Measurements from ENCODE around the gene OR4D11. TPM values are rescaled to one million over a fixed set of nuclear protein-coding genes. Genes with fewer than 3 reads are reported as not detected.

OR4D11 gene
- total RNA-seq, 1 experiment from 2014 or later, result not detected

DNA sequence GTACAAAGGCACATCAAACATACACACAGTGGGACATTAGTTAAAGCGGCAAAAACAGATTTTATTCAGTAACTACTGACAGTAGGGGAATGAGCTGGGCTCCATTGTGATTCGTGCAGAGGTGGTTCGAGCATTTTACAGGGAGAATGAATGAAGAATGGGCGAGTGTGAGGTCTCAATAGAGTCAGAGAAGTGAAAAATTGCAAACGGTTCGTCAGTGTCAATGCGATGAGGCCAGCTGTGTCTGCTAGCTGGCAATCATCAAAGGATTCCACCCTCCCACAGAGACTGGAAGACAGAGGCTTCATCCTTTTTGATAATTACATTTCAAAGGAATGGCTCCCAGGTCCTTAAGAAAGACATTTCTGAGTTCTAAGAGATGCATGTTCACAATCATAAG is 25.3 kb downstream of the OR4D11 start:
- CTCF ChIA-PET, result no interaction called here
- intact Hi-C loops (cut with micrococcal nuclease), result no loop called here
- no peak for ATAC-seq

GRCh38 chr11:59532620-59533019 is 29.2 kb downstream of the OR4D11 start:
- Histone ChIP-seq H3K4me2 (ENCODE audit: low read length) (no peak overlapping the region), H3K4me3 (replicated peaks in 1 of 2; ENCODE audit: low read depth in 1 of 2, low read length in 2 of 2) (no peak overlapping the region), H3K27ac (ENCODE audit: low read depth, low read length) (no peak overlapping the region), H4K20me1 (ENCODE audit: insufficient read depth) (no peaks in the 10 kb centered on the region), H3K9me3 (ENCODE audit: control insufficient read depth in 1 of 2, insufficient read depth in 1 of 2, low read depth in 1 of 2, low read length in 2 of 2) (no peaks in the 10 kb centered on the region), H3K36me3 (ENCODE audit: control insufficient read depth in 1 of 2, insufficient read depth in 2 of 2, low read length in 2 of 2) (no peaks in the 10 kb centered on the region), H2AFZ (ENCODE audit: low read depth, low read length, poor library complexity, severe bottlenecking) (no peak overlapping the region), H3K9me2 (ENCODE audit: insufficient read depth) (no peaks in the 10 kb centered on the region), H3K79me2 (ENCODE audit: insufficient read depth, low read length) (no peaks in the 10 kb centered on the region), H3K9ac (ENCODE audit: low read length) (no peak overlapping the region), H3K4me1 (ENCODE audit: control insufficient read depth in 1 of 2, insufficient read depth in 2 of 2, low read length in 2 of 2) (peaks cover 2 to 6% of the 10 kb centered on the region in 2 experiments; a peak in 3 of 4 replicates), H3K27me3 (ENCODE audit: insufficient read depth, low read length) (no peaks in the 10 kb centered on the region)
- RAD21 ChIA-PET (ENCODE audit: low non-redundant PET in 1 of 2, low total read pairs in 2 of 2, uncharacterized antibody in 2 of 2, unreplicated experiment in 2 of 2), result no interaction called here
- POLR2A ChIA-PET, result no interaction called here
- intact Hi-C loops (cut with micrococcal nuclease), result no loop called here
- no peak for TF ChIP-seq TCF7L2 (IDR thresholded peaks at IDR 0.05; ENCODE audit: borderline replicate concordance, extremely low read depth, insufficient read depth, insufficient read length)
- no peak for TF ChIP-seq POLR2AphosphoS5 (IDR thresholded peaks at IDR 0.05; ENCODE audit: low read depth, low read length)
- TF ChIP-seq EGR1 (IDR thresholded peaks at IDR 0.05; ENCODE audit: low read depth), result no peak
- TF ChIP-seq, protein P1, sequence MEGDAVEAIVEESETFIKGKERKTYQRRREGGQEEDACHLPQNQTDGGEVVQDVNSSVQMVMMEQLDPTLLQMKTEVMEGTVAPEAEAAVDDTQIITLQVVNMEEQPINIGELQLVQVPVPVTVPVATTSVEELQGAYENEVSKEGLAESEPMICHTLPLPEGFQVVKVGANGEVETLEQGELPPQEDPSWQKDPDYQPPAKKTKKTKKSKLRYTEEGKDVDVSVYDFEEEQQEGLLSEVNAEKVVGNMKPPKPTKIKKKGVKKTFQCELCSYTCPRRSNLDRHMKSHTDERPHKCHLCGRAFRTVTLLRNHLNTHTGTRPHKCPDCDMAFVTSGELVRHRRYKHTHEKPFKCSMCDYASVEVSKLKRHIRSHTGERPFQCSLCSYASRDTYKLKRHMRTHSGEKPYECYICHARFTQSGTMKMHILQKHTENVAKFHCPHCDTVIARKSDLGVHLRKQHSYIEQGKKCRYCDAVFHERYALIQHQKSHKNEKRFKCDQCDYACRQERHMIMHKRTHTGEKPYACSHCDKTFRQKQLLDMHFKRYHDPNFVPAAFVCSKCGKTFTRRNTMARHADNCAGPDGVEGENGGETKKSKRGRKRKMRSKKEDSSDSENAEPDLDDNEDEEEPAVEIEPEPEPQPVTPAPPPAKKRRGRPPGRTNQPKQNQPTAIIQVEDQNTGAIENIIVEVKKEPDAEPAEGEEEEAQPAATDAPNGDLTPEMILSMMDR (IDR thresholded peaks at IDR 0.05 in 2 of 3, conservative IDR thresholded peaks at IDR 0.05 in 1 of 3; ENCODE audit: borderline replicate concordance in 1 of 3, insufficient read depth in 1 of 3, low read depth in 2 of 3, low read length in 2 of 3), result no peak
- no peak for TF ChIP-seq JUND (IDR thresholded peaks at IDR 0.05)
- TF ChIP-seq ELF1 (IDR thresholded peaks at IDR 0.05; ENCODE audit: borderline replicate concordance, low read depth), result no peak
- TF ChIP-seq FOSL1 (IDR thresholded peaks at IDR 0.05; ENCODE audit: low read depth), result no peak
- no peak for TF ChIP-seq SP1 (IDR thresholded peaks at IDR 0.05; ENCODE audit: low read depth)
- TF ChIP-seq, protein P2, sequence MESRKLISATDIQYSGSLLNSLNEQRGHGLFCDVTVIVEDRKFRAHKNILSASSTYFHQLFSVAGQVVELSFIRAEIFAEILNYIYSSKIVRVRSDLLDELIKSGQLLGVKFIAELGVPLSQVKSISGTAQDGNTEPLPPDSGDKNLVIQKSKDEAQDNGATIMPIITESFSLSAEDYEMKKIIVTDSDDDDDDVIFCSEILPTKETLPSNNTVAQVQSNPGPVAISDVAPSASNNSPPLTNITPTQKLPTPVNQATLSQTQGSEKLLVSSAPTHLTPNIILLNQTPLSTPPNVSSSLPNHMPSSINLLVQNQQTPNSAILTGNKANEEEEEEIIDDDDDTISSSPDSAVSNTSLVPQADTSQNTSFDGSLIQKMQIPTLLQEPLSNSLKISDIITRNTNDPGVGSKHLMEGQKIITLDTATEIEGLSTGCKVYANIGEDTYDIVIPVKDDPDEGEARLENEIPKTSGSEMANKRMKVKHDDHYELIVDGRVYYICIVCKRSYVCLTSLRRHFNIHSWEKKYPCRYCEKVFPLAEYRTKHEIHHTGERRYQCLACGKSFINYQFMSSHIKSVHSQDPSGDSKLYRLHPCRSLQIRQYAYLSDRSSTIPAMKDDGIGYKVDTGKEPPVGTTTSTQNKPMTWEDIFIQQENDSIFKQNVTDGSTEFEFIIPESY (IDR thresholded peaks at IDR 0.05; ENCODE audit: extremely low read depth, insufficient replicate concordance, low read length), result no peak
- TF ChIP-seq POLR2A (IDR thresholded peaks at IDR 0.05; ENCODE audit: borderline replicate concordance, extremely low read depth, insufficient read depth, insufficient read length), result no peak
- TF ChIP-seq EZH2phosphoT487 (IDR thresholded peaks at IDR 0.05; ENCODE audit: borderline replicate concordance), result no peak
- TF ChIP-seq YY1 (IDR thresholded peaks at IDR 0.05; ENCODE audit: extremely low read depth, insufficient replicate concordance, low read depth, low read length), result no peak
- TF ChIP-seq RAD21 (IDR thresholded peaks at IDR 0.05; ENCODE audit: low read depth), result no peak
- no peak for TF ChIP-seq SRF (IDR thresholded peaks at IDR 0.05; ENCODE audit: low read depth)
- TF ChIP-seq SIN3A (IDR thresholded peaks at IDR 0.05; ENCODE audit: low read depth), result no peak
- no peak for TF ChIP-seq ZFX (IDR thresholded peaks at IDR 0.05)
- TF ChIP-seq ZNF274 (IDR thresholded peaks at IDR 0.05; ENCODE audit: low read depth, low read length), result no peak
- TF ChIP-seq CBX3 (IDR thresholded peaks at IDR 0.05; ENCODE audit: low read depth), result no peak
- no peak for TF ChIP-seq CEBPB (IDR thresholded peaks at IDR 0.05; ENCODE audit: low read depth)
- TF ChIP-seq MAX (IDR thresholded peaks at IDR 0.05), result no peak
- DNase-seq (ENCODE audit: low read depth, low spot score) (no peak), ATAC-seq (no peak)
- BruUV-seq (replicated peaks), result no TSS peak
- CTCF ChIA-PET, result no interaction called here

More for the DNA sequence above, 25.3 kb downstream of the OR4D11 start:
- no peaks in the 10 kb centered on the region for H3K79me2 ChIP-seq (ENCODE audit: insufficient read depth, low read length)
- H3K9me2 ChIP-seq (ENCODE audit: insufficient read depth), result no peaks in the 10 kb centered on the region
- H3K4me2 ChIP-seq (ENCODE audit: low read length), result no peak overlapping the region
- no peak for TF ChIP-seq SP1 (IDR thresholded peaks at IDR 0.05; ENCODE audit: low read depth)
- H3K9me3 ChIP-seq (ENCODE audit: control insufficient read depth in 1 of 2, insufficient read depth in 1 of 2, low read depth in 1 of 2, low read length in 2 of 2), result no peaks in the 10 kb centered on the region
- BruUV-seq (replicated peaks), result no TSS peak
- no peaks in the 10 kb centered on the region for H3K36me3 ChIP-seq (ENCODE audit: control insufficient read depth in 1 of 2, insufficient read depth in 2 of 2, low read length in 2 of 2)
- no peaks in the 10 kb centered on the region for H3K4me1 ChIP-seq (ENCODE audit: control insufficient read depth in 1 of 2, insufficient read depth in 2 of 2, low read length in 2 of 2)
- no peak overlapping the region for H3K27ac ChIP-seq (ENCODE audit: low read depth, low read length)
- no peak overlapping the region for H2AFZ ChIP-seq (ENCODE audit: low read depth, low read length, poor library complexity, severe bottlenecking)
- H3K9ac ChIP-seq (ENCODE audit: low read length), result no peak overlapping the region
- no peaks in the 10 kb centered on the region for H4K20me1 ChIP-seq (ENCODE audit: insufficient read depth)
- no peak for DNase-seq (ENCODE audit: low read depth, low spot score)
- no peak overlapping the region for H3K4me3 ChIP-seq (replicated peaks in 1 of 2; ENCODE audit: low read depth in 1 of 2, low read length in 2 of 2)
- no peaks in the 10 kb centered on the region for H3K27me3 ChIP-seq (ENCODE audit: insufficient read depth, low read length)
- RAD21 ChIA-PET (ENCODE audit: low non-redundant PET in 1 of 2, low total read pairs in 2 of 2, uncharacterized antibody in 2 of 2, unreplicated experiment in 2 of 2), result no interaction called here
- POLR2A ChIA-PET, result no interaction called here
